ENCODE data around the gene ARID3A. TPM values are rescaled to one million over a fixed set of nuclear protein-coding genes. Genes with fewer than 3 reads are reported as not detected.

ARID3A gene
- total RNA-seq, 1 donor from 2014 or later = 149 TPM

GRCh38 chr19:941292-942132 lies 15.7 kb downstream of the ARID3A start:
- no peak overlapping the region for H3K4me3 Mint-ChIP-seq (ENCODE audit: low read depth)
- peaks cover 11% of the 10 kb centered on the region for H3K4me1 Mint-ChIP-seq (ENCODE audit: low read depth)
- no peaks in the 10 kb centered on the region for H3K27me3 Mint-ChIP-seq
- H3K9me3 Mint-ChIP-seq (ENCODE audit: low read depth) = no peaks in the 10 kb centered on the region
- H3K27ac Mint-ChIP-seq = peak overlapping the region; percentile 90
- H3K36me3 Mint-ChIP-seq (ENCODE audit: insufficient read depth) = peaks cover 33% of the 10 kb centered on the region
- no peak for TF ChIP-seq CTCF (IDR thresholded peaks at IDR 0.05; ENCODE audit: unreplicated experiment)
- DNase-seq (ENCODE audit: low spot score, unreplicated experiment) = no peak

- no peak for DNase-seq (ENCODE audit: low spot score, unreplicated experiment)
- no peak for TF ChIP-seq CTCF (IDR thresholded peaks at IDR 0.05; ENCODE audit: unreplicated experiment)
- Mint-ChIP-seq H3K4me3 (ENCODE audit: low read depth) (no peak overlapping the region), H3K36me3 (ENCODE audit: insufficient read depth) (peaks cover 28% of the 10 kb centered on the region), H3K27me3 (no peaks in the 10 kb centered on the region), H3K4me1 (ENCODE audit: low read depth) (peaks cover 11% of the 10 kb centered on the region), H3K27ac (no peak overlapping the region), H3K9me3 (ENCODE audit: low read depth) (no peaks in the 10 kb centered on the region)
Measured at GRCh38 chr19:942133-942645, 16.4 kb downstream of the ARID3A start.

- H3K27me3 Mint-ChIP-seq = no peaks in the 10 kb centered on the region
- H3K36me3 Mint-ChIP-seq (ENCODE audit: insufficient read depth) = peaks cover 23% of the 10 kb centered on the region
- DNase-seq (ENCODE audit: low spot score, unreplicated experiment) = no peak
- H3K27ac Mint-ChIP-seq = no peak overlapping the region
- no peaks in the 10 kb centered on the region for H3K9me3 Mint-ChIP-seq (ENCODE audit: low read depth)
- TF ChIP-seq CTCF (IDR thresholded peaks at IDR 0.05; ENCODE audit: unreplicated experiment) = no peak
- peaks cover 9% of the 10 kb centered on the region for H3K4me1 Mint-ChIP-seq (ENCODE audit: low read depth)
- H3K4me3 Mint-ChIP-seq (ENCODE audit: low read depth) = no peak overlapping the region
Measured at GRCh38 chr19:943551-944170, 17.8 kb downstream of the ARID3A start.

GRCh38 chr19:944171-944567 lies 18.3 kb downstream of the ARID3A start:
- peak overlapping the region; percentile 86 for H3K27ac Mint-ChIP-seq
- no peak for DNase-seq (ENCODE audit: low spot score, unreplicated experiment)
- peaks cover 9% of the 10 kb centered on the region for H3K4me1 Mint-ChIP-seq (ENCODE audit: low read depth)
- peaks cover 22% of the 10 kb centered on the region for H3K36me3 Mint-ChIP-seq (ENCODE audit: insufficient read depth)
- TF ChIP-seq CTCF (IDR thresholded peaks at IDR 0.05; ENCODE audit: unreplicated experiment) = no peak
- H3K27me3 Mint-ChIP-seq = no peaks in the 10 kb centered on the region
- H3K4me3 Mint-ChIP-seq (ENCODE audit: low read depth) = no peak overlapping the region
- no peaks in the 10 kb centered on the region for H3K9me3 Mint-ChIP-seq (ENCODE audit: low read depth)

GRCh38 chr19:944663-945241 lies 18.9 kb downstream of the ARID3A start:
- Mint-ChIP-seq H3K4me1 (ENCODE audit: low read depth) (peaks cover 7% of the 10 kb centered on the region), H3K27me3 (no peaks in the 10 kb centered on the region), H3K9me3 (ENCODE audit: low read depth) (no peaks in the 10 kb centered on the region), H3K27ac (peak overlapping the region; percentile 85), H3K4me3 (ENCODE audit: low read depth) (no peak overlapping the region), H3K36me3 (ENCODE audit: insufficient read depth) (peaks cover 18% of the 10 kb centered on the region)
- no peak for DNase-seq (ENCODE audit: low spot score, unreplicated experiment)
- TF ChIP-seq CTCF (IDR thresholded peaks at IDR 0.05; ENCODE audit: unreplicated experiment) = no peak
